ENCODE results near the gene TMEM130.

The TMEM130 gene

GRCh38 chr7:98869597-98870120, at the start of gene TMEM130:
TMEM130 (minus strand) TSS chr7:98870014; CDS start chr7:98869861, 153 bp downstream.
- DNase-seq: no peak

- DNase-seq: no peak
These were observed 47.5 kb upstream of the TMEM130 start for GRCh38 chr7:98917331-98917730.

- DNase-seq: no peak
These were observed 43.8 kb upstream of the TMEM130 start for GRCh38 chr7:98913612-98914011.

GRCh38 chr7:98913026-98913425, 43.2 kb upstream of the TMEM130 start:
- DNase-seq: no peak

GRCh38 chr7:98911916-98912315, 42.1 kb upstream of the TMEM130 start:
- DNase-seq: no peak

GRCh38 chr7:98910427-98910826, 40.6 kb upstream of the TMEM130 start:
- no peak for DNase-seq

- DNase-seq: no peak
These were observed 39.7 kb upstream of the TMEM130 start for GRCh38 chr7:98909487-98909886.

GRCh38 chr7:98908585-98908984, 38.8 kb upstream of the TMEM130 start:
- DNase-seq: no peak

- no peak for DNase-seq
These were observed 37.8 kb upstream of the TMEM130 start for GRCh38 chr7:98907570-98907969.

- no peak for DNase-seq
These were observed 33.4 kb upstream of the TMEM130 start for GRCh38 chr7:98903246-98903645.

GRCh38 chr7:98902523-98902922, 32.7 kb upstream of the TMEM130 start:
- no peak for DNase-seq

- no peak for DNase-seq
These were observed 31.0 kb upstream of the TMEM130 start for GRCh38 chr7:98900815-98901214.

GRCh38 chr7:98899816-98900215, 30.0 kb upstream of the TMEM130 start:
- no peak for DNase-seq

- DNase-seq: no peak
These were observed 22.8 kb upstream of the TMEM130 start for GRCh38 chr7:98892609-98893008.

- DNase-seq: no peak
These were observed 17.2 kb upstream of the TMEM130 start for GRCh38 chr7:98887038-98887437.

GRCh38 chr7:98884416-98884815, 14.6 kb upstream of the TMEM130 start:
- no peak for DNase-seq

GRCh38 chr7:98881561-98882315, 11.9 kb upstream of the TMEM130 start:
- DNase-seq: peak; percentile 23

- DNase-seq: no peak
These were observed 10.7 kb upstream of the TMEM130 start for GRCh38 chr7:98880485-98880884.

- no peak for DNase-seq
These were observed 10.1 kb upstream of the TMEM130 start for GRCh38 chr7:98879979-98880315.

- peak; percentile 74 for DNase-seq
These were observed 9.6 kb upstream of the TMEM130 start for GRCh38 chr7:98879198-98879978.

- peak; percentile 84 for DNase-seq
These were observed 8.8 kb upstream of the TMEM130 start, which contains the start of gene TRRAP for GRCh38 chr7:98878365-98879197. TRRAP (plus strand) TSS chr7:98878532; CDS start chr7:98881151, 2,619 bp downstream.

GRCh38 chr7:98877692-98878364, 8.0 kb upstream of the TMEM130 start:
- no peak for DNase-seq

Measured in activated CD4-positive, alpha-beta T cell treated with anti-CD3 and anti-CD28 coated beads for 48 hours (primary cell).